HG02623 (cell line): ENCODE data around the gene PTTG2.
A peak's percentile ranks its signal among the peaks of the same experiment; 100 is the strongest.

Experiments used
- ATAC-seq: cut with Tn5 transposase; IDR thresholded peaks from one replicate; pipeline ENCODE4 v1.9.1; 2021; ENCODE audit warnings: moderate library complexity; ENCODE audit not compliant: unreplicated experiment

The PTTG2 gene

DNA sequence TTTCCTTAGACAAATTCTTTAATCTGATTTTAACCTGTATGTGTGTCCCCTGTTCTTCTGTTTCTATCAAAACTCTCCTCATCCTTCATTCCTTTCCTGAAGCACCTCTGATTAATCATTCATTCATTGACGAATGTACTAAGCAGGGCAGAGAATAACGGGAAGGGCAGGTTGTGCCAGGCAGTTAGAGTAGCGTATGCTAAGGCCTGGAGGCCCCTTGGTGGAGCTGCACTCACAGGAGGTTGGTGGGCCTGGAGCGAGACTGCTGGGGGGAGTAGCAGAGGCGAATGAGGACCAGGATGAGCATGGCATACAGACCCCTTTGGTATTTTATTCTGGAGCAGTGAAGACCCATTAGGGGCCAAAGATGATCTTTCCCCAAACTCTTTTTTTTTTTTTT, 22.5 kb downstream of the PTTG2 start:
- no peak for ATAC-seq

DNA sequence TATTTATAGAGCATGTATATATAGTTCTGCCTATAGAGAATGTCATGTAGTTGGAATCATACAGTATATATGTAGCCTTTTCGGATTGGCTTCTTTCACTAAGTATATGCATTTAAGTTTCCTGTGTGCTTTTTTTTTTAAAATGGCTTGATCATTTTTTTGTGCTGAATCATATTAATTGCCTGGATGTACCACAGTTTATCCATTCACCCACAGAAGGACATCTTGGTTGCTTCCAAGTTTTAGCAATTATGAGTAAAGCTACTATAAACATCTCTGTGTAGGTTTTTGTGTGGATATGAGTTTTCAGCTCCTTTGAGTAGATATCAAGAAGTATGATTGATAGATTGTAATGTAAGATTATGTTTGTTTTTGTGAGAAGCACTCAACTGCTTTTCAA, 23.8 kb downstream of the PTTG2 start:
- no peak for ATAC-seq

DNA sequence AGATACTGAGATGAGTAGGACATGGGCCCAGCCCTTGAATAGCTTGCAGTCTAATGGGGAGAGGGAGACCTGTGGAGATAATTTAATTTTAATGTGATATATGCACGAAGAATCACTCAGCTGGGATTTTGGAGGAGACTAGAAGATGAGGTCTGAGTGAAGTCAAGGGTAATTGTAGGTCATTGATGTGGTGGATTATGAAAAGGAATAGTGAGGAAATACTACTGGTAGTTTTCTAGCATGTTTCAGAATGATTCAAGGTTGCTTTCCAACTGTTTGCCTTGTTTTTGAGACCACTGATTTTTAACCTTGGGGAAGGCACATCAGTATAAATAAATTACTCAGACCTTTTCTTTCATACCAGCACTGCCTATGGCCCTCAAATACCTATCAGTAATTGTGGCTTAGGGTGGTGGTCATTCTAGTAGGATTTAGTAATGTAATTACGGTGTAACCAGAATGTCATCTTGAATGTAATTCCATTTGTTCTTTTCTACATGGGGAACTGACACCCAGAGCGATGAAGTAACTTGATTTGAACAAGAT, 25.6 kb downstream of the PTTG2 start:
- no peak for ATAC-seq

DNA sequence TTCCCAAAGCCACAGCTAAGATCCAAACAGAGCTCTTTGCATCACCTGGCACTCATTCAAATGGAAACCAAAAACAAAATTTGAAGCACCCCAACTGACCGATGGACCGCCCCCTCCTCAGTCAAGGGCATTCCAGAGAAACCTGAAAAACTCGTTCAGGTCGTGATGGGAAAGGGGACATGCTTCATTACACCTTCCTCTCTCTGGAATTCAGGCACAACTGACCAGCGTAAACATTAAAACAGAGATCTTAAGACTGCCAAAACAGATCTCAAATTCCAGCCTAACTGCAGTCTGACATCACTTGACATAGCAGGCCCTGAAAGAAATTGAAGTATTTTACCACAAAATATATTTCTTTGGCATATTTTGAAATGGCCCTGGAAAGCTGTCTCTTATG, 28.5 kb downstream of the PTTG2 start:
- ATAC-seq = no peak

DNA sequence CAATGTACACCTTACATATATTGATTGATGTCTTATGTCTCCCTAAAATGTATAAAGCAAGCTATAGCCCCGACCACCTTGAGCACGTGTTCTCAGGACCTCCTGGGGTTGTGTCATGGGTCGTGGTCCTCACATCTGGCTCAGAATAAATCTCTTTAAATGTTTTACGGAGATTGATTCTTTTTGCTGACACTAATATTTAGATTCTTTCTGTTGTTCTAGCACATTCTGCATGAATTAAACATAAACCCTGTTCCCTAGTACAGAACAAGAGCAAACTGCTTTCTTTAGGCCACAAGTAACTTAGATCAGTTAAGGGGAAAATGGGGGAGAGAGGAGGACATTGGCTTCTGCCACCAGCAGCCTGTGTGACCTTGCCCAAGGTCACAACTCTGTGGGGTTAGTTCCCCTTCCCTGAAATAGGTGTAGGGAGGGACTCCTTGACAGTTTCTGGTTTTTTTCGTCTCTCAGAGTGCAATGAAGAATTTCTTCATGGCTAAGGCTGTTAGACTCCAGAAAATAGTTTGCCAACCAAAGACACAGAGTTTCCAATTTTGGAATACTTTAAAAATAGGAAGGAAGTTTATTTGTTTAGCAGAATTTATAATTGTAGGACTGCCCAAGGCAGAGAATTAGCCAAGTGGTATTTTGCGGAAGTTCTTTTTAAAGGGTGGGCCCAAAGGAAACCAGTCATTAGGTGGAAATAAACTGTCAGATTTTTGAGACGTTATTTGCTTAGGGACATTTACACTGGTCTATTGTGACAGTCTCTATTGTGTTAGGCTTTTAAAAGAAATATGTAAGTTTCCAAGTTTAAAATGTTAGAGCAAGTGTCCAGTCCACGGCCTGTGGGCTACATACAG, 29.4 kb downstream of the PTTG2 start:
- no peak for ATAC-seq

DNA sequence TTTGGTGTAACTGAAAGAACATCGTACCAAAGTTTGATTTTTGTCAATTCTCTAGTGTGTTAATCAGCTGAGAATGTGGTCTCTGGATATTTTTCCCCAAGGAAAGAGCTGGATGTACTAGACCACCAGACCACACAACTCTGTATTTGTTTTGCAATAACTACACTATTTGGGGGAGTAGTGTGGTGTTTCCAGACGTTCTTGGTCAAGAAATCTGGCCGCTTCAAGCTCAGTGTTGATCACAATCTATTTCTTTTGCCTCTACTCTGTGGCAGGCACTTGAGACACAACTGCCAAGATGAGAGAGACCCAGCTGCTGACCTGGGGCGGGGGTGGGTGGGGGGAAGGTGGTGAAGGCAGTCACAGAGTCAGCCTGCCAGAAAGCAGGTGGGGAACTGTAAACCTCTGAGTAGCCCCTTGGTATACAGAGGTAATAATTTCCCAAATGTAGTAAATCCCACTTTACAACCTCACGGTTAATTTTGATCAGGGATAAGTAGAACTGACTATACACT, 30.6 kb downstream of the PTTG2 start:
- no peak for ATAC-seq

DNA sequence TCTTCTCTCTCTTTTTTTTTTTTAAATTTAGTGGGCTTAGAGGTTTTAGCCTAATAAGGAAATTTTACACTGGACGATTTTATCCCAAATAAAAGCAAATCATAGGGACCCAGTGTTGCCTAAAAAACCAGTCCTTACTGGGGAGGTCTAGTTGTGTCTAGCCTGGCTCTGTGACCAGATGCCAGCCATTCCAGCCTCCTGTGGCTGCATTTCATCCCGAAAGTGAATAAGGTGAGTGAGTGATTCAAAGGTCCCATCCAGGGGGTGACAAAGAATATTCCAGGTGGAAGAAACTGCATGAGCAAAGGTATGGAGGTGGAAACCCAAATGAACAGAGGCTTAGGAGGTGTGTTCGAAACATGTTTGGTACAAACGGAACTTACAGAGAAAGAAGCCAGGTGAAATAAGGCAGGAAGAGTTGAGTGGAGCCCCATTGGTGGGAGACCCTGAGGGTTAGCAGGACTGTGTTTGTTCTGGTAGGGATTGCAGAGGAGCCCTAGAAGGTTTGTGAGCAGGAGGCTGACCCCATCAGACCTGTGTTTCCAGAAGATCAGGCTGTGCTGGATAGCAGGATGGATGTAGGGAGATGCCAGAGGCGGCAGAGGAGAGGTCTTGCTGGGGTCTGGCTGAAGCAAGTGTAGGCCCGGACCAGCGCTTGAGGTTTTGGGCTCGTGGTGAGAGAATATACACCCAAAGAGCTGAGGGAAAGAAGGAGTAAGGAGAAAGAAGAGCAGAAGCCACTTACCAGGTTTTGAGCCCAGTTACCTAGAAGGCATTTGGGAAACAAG, 31.6 kb downstream of the PTTG2 start:
- no peak for ATAC-seq

DNA sequence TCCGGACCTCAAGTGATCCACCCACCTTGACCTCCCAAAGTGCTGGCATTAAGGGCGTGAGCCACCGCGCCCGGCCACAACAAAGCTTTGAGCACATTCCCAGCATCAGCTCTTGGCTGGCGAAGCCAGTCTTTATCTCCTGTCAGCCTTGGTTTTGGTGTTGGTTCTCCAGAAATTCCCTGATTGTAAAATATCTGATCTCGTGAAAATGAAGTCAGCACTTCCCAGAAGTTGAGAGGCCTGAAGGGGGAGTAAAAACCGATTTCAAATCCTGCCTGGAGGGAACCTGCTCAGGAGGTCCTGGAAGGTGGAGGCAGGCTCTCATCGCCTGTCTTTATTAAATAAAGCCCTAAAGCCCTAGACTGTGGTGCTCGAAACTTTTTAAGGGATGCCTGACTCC, 33.6 kb downstream of the PTTG2 start:
- no peak for ATAC-seq

DNA sequence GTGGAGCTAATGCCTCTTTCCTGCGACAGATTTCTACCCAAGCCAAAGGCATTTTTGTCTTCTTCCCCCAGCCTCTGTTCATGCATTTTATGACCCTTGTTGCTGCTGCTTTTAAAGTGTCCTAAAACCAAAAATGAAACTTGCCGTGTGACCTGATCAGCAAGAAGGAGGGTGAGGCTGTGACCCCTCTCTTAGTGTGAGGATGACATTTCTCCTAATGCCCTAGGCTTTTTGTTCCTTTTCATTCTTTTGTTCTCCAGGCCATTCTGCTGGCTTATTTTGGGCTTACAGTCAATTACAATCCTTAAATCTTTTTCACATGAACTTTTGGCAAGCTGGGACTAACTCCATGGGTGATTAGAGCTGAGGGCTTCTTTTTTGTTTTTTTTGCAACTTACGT, 34.4 kb downstream of the PTTG2 start:
- ATAC-seq = peak; percentile 64

DNA sequence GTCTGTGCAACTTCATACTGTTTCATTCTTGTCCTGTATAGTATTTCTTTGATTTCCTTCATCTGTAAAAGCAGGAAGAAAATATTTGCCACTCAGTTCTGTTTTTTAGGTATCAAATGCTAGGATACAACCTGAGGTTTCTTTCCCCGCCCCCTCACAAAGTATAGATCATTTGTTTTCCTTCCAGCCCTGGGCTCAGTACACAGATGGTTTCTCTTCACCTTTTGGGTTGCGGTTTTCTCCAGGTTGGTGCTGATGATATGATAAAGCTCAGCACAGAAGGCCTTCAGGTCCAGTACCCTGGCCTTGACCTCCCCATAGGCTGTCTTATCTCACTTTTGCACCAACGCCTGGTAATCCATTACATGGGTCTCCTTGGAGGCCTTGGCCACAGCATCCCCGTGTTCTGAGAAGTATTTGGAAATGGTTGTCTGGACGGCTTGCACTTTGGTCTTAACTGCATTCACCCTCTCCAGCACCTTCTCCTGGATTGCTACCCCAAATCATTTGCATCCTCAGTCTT, 35.2 kb downstream of the PTTG2 start:
- no peak for ATAC-seq

DNA sequence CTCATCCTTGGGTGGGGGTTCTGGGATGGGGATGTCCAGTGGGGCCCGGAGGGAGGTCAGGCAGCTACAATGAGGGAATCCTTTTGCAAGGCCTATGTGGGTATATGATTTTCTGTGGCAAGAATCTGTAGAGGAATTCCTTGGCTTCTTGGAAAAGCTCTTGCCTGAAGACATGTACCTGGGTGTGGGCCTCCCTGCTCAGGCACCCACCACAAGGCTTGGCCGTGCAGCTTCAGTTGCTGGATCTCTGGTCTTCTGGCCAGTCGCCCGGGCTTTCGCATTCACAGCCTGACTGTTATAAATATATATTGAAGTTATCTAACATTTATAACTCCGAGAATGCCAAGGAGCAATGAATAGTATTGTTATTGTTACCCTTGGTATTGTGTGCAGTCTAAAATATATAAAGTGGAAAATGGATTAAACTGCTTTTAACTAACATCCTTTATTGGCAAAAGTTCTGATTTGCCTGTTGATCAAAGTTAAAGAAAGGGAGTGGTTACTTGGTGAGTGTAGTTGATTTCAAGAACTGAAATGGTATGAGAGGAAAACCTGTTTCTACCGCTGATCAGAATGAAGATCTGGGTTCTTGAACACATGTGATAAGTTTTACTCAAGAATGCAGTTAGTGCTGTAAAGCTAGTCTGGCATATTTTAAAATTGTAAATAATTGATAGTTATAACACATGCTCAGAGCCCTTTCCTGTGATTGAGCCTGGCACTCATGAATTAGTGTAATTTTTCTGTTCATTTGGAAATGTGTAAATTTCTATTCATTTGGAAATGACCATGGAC, 36.0 kb downstream of the PTTG2 start:
- ATAC-seq = no peak

DNA sequence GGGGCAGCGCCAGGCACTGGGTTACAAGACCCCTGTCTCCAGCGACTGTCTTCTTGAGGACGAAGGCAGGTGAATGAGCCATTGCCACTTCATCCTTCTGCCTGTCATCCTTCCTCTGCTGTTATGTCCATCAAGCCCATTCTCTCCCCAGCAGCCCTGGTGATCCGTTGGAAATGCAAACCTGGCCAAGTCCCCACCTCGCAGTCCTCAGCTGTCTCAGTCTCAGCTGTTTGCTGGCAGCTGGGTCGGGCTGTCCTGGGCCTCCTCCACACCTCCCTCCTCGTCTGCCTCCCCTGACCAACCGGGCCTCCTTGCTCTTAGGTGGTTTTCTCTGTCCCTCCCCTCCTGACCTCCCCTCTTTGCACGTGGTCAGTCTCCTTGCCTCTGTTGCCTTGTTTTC, 38.0 kb downstream of the PTTG2 start:
- no peak for ATAC-seq

DNA sequence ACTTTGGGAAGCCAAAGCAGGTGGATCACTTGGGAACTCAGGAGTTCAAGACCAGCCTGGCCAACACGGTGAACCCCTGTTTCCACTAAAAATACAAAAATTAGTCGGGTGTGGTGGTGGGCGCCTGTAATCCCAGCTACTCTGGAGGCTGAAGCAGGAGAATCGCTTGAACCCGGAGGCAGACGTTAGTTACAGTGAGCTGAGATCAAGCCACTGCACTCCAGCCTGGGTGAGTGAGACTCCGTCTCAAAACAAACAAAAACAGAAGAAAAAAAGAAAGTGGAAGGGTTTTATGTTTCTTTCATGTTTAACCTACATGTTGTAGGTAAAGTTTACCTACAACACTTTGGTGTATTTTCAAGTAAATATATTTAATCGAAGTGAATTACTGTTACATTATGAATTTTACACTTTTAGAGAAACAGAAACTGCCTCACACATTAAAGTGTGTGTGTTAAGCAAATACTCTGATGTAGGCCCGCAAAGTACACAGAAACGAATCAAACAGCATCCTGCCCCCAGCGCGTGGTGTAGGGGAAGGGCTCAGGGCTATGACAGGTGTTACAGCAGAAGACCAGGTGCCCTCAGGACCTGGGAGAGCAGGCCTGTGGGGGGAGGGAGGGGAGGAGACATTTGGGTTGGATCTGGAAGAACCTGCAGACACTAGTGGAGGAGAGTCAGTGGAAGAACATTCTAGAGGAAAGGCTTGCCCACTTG, 39.0 kb downstream of the PTTG2 start:
- no peak for ATAC-seq

DNA sequence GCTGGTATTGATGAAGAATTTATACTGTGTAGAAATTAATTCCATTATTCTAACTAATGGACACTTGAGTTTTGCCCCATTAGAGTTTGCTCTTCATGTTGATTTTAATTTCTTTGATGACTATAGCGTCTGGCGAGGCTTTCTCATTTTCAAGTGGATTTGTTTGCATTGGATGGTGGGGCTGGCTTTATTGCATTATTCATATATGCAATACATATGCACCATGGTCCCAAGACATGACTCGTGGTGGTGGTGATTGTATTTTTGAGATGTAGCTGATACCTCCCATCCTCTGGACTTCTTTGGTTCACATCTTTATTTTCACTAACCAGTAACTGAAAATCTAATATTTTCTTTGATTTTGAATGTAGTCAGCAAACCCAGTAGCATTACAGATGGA, 39.8 kb downstream of the PTTG2 start:
- ATAC-seq = no peak

DNA sequence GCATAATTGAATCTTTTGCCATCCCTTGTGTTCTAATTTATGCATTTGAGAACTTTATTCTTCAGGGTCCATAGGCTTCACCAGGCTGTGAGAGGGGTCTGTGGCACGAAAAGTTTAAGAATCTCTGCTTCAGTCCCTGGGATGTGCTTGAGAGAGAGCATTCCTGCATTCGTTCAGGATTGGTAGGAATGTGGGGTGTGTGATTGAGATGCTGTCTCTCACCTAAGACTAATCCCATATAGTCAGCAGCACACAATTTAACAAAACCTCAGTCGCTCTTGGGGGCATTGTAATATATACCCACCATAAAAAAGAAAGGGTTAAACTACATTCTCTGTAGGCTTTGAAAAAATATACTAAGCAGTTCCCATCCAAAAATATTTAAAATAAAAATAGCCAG, 41.7 kb downstream of the PTTG2 start:
- ATAC-seq = no peak

DNA sequence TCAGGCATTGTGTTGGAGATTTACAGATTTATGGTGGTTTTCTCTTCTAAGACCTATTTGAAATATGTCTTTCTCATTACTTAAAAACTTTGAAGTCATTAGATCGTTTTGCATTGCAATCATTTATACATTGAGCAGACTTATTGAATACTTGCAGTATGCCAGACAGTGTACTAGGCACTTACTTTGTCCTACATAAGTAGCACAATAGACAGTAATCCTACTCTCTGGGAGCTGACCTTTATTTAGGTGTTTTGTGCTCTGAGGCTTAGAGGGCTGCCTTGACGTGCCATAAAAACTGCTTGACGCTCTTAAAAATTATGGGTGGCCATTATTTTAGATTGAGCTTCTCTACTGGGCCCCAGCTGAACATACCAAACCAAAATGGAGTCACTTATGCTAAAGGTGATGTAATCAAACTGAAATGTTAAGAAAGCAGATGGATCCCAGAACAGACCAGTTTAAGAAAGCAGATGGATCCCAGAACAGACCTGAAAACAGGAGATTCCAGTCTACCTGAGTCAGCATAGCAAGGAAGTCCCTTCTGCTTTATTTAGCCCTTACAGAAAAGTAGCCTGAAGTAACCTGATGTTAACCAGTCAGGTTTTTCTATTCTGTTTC, 42.4 kb downstream of the PTTG2 start:
- ATAC-seq = no peak

DNA sequence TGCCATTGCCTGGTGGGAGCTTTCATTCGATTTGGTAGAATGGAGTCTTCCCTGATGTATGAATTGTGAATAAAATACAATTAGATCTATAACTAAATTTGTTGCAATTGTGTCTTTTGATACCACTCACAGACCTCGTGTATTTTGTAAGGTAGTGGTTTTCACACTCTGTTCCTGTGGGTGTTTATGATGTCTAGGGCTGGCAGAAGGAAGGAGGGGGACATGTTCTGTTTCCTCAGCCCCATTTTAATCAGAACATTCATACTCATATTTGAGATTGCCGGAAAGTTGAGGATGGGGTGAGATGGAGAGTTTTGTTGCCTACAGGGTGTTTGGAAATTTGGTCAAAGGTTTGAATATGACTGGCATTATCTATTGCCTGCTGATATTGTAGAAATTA, 42.9 kb downstream of the PTTG2 start:
- no peak for ATAC-seq

DNA sequence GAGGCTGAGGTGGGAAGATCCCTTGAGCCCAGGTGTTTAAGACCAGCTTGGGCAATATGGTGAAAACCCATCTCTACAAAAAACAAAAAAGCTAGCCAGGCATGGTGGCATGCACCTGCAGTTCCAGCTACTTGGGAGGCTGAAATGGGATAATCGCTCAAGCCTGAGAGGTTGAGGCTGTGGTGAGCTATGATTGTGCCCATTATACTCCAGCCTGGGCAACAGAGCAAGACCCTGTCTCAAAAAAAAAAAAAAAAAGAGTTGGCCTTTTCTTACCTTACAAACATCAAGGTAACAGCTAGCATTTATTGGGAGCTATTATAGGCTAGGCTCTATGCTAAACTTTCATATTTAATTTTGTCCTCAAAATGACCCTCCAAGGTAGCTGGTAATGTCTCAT, 43.4 kb downstream of the PTTG2 start:
- ATAC-seq = no peak

DNA sequence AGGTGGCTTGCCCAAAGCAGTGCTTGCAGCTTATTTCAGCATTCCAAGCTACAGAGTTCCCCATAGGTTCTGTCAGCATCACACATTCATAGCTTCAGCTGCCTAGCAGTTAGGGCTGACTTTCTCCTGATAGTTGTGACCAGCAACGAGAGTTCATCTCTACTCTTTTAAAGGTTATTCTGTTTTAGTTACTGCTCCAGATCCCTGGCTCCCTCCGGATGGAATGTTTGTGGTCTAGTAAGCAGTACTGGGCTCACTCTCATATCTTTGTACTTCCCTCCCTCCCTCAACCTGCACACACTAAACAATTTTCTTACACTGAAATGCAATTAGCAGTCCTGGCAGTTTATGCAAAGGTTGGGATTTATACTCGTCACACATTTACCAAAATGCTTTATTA, 43.9 kb downstream of the PTTG2 start:
- no peak for ATAC-seq

DNA sequence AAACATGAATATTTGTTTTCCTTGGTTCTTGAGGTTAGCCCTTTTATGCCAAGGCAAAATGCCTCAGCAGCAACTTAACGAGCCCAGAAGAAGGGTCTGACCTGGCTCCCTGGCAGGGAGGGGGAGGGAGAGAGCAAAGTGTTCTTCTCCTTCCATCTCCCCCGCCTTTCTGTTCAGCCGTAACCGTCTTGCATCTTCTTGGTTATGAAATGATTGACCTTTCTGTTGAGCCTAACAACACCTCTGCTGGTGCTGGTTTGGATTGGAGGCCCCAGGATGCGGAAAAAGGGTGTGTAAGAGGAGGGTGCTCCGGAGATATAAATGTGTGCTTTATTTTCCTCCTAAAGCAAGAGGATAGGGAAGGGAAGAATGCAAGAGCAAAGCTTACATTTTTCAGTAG, 44.7 kb downstream of the PTTG2 start:
- no peak for ATAC-seq
